C4-2B (cell line): ENCODE measurements around the gene MLLT3.

ENCODE experiments used
- CTCF ChIP-seq: fragments of 450-650 bp; conservative IDR thresholded peaks from 2 replicates; pipeline ENCODE4 v1.5.1; 2017; ENCODE audit warnings: mild to moderate bottlenecking
- ZFX ChIP-seq: fragments of 450-650 bp; IDR thresholded peaks from 2 replicates; pipeline ENCODE4 v1.6.1; 2017

- no peak for TF ChIP-seq CTCF
- no peak for TF ChIP-seq ZFX
Observed at GRCh38 chr9:20477940-20478620, 144.2 kb downstream of the MLLT3 start.
